Smooth muscle cell (in vitro differentiated cells): ENCODE measurements around the gene AMPH. TPM values are rescaled to one million over a fixed set of nuclear protein-coding genes. Genes with fewer than 3 reads are reported as not detected.

Source experiments
- DNase-seq: peaks from one replicate; lab custom pipeline; 2025; ENCODE audit not compliant: unreplicated experiment; lab: John Stamatoyannopoulos, UW
- H2AFZ ChIP-seq: fragments of 200-600 bp; sonication (generic); 2 replicates; pipeline ENCODE4 v1.6.0; 2016; ENCODE audit warnings: antibody characterized with exemption, low read depth, mild to moderate bottlenecking
- H3F3A ChIP-seq: fragments of 200-600 bp; sonication (generic); 2 replicates; pipeline ENCODE4 v1.6.0; 2017; ENCODE audit warnings: antibody characterized with exemption, low read depth
- H3K27ac ChIP-seq: fragments of 200-600 bp; sonication (generic); 2 replicates; pipeline ENCODE4 v1.5.1; 2016; ENCODE audit warnings: low read depth, mild to moderate bottlenecking
- H3K27me3 ChIP-seq: fragments of 200-600 bp; sonication (generic); 2 replicates; pipeline ENCODE4 v1.6.1; 2016; ENCODE audit warnings: low read depth, mild to moderate bottlenecking
- H3K36me3 ChIP-seq: fragments of 200-600 bp; sonication (generic); 2 replicates; pipeline ENCODE4 v1.5.1; 2016; ENCODE audit warnings: low read depth
- H3K4me1 ChIP-seq: fragments of 200-600 bp; sonication (generic); 2 replicates; pipeline ENCODE4 v1.5.1; 2016; ENCODE audit warnings: low read depth
- H3K4me2 ChIP-seq: fragments of 200-600 bp; sonication (generic); 2 replicates; pipeline ENCODE4 v1.6.0; 2016; ENCODE audit warnings: mild to moderate bottlenecking
- H3K4me3 ChIP-seq: fragments of 200-600 bp; sonication (generic); 2 replicates; pipeline ENCODE4 v1.5.1; 2016; ENCODE audit warnings: mild to moderate bottlenecking
- H3K79me2 ChIP-seq: fragments of 200-600 bp; sonication (generic); 2 replicates; pipeline ENCODE4 v1.6.0; 2016; ENCODE audit warnings: low read depth, mild to moderate bottlenecking
- H3K9ac ChIP-seq: fragments of 200-600 bp; sonication (generic); 2 replicates; pipeline ENCODE4 v1.6.0; 2016; ENCODE audit warnings: low read depth
- H3K9me3 ChIP-seq: fragments of 200-600 bp; sonication (generic); replicated peaks from 2 replicates; pipeline ENCODE4 v1.5.1; 2016; ENCODE audit warnings: low read depth
- H4K20me1 ChIP-seq: fragments of 200-600 bp; sonication (generic); 2 replicates; pipeline ENCODE4 v1.6.0; 2016; ENCODE audit warnings: low read depth
- WGBS: methylation state at CpG from one replicate; pipeline ENCODE4 v1.1.7; 2016; ENCODE audit warnings: low lambda C conversion rate; 5-methylcytosine and 5-hydroxymethylcytosine counted together
- polyA plus RNA-seq: library from polyadenylated mRNA; unstranded; fragments of >200 nt; fragmentation: Nextera tagmentation; extraction: Ambion mirVana; gene quantifications from 2 replicates; pipeline ENCODE4 v1.2.1, GENCODE V29; 2016
- total RNA-seq: library from RNA; depleted of rRNA; stranded (reverse); fragments of >200 nt; gene quantifications from 2 replicates; pipeline ENCODE4 v1.2.3, GENCODE V29; 2014
- TF ChIP-seq, protein P1 (sequence below): fragments of 200-600 bp; sonication (generic); IDR thresholded peaks from 2 replicates; pipeline ENCODE4 v1.5.1; 2017; ENCODE audit warnings: borderline replicate concordance, mild to moderate bottlenecking, antibody characterized with exemption; ENCODE audit not compliant: insufficient read depth, poor library complexity, severe bottlenecking

The AMPH gene
- total and polyA plus RNA-seq, 2 experiments from 2014 or later = 1.6 to 2.4 TPM

DNA sequence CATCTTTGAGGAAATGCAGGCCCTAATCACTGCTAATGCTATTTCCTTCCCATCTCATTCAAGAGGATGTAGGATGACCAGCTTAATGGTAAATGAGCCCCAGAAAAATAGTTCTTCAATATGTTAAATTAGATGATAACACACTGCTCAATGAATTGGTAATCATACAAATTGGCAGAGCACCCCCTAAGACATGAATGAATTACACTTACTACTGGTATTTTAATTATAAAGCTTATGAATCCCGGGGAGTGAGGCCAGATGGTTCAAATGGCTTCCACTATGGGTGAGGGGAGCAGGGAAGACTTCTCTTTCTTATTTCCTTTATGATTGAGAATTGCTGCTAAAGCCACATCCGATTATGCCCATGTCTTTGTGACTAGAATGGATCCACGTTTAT, 198.5 kb downstream of the AMPH start:
- Histone ChIP-seq H3K4me3 (no peak overlapping the region), H4K20me1 (no peaks in the 10 kb centered on the region), H3K36me3 (no peaks in the 10 kb centered on the region), H3F3A (no peaks in the 10 kb centered on the region), H3K9me3 (no peaks in the 10 kb centered on the region), H2AFZ (no peak overlapping the region), H3K27ac (no peak overlapping the region), H3K27me3 (no peaks in the 10 kb centered on the region), H3K4me1 (no peaks in the 10 kb centered on the region), H3K9ac (no peak overlapping the region), H3K4me2 (no peak overlapping the region), H3K79me2 (no peaks in the 10 kb centered on the region)
- WGBS = 84% methylated on average over 3 of the region's 3 CpGs
- TF ChIP-seq, protein P1, sequence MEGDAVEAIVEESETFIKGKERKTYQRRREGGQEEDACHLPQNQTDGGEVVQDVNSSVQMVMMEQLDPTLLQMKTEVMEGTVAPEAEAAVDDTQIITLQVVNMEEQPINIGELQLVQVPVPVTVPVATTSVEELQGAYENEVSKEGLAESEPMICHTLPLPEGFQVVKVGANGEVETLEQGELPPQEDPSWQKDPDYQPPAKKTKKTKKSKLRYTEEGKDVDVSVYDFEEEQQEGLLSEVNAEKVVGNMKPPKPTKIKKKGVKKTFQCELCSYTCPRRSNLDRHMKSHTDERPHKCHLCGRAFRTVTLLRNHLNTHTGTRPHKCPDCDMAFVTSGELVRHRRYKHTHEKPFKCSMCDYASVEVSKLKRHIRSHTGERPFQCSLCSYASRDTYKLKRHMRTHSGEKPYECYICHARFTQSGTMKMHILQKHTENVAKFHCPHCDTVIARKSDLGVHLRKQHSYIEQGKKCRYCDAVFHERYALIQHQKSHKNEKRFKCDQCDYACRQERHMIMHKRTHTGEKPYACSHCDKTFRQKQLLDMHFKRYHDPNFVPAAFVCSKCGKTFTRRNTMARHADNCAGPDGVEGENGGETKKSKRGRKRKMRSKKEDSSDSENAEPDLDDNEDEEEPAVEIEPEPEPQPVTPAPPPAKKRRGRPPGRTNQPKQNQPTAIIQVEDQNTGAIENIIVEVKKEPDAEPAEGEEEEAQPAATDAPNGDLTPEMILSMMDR = no peak
- DNase-seq = no peak

DNA sequence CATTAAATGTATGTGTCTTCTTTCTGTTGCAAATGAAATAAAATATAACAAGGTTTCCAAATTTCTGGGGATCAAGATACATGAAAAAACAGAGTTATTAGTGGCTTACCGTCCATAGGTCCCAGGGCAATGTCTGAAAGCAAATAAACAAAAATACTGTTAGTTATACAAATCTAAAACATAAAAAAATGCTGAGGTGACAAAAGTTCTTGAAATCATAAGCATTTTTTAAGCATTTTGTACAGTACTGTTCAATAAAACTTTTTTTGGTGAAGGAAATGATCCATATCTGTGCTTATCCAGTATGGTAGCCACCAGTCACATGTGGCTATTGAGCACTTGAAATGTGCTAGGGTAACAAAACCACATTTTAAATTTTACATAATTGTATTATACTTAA, 199.1 kb downstream of the AMPH start:
- H3K36me3 ChIP-seq = no peaks in the 10 kb centered on the region
- no peaks in the 10 kb centered on the region for H3K27me3 ChIP-seq
- no peaks in the 10 kb centered on the region for H3K4me1 ChIP-seq
- no peaks in the 10 kb centered on the region for H4K20me1 ChIP-seq
- DNase-seq = no peak
- no peaks in the 10 kb centered on the region for H3F3A ChIP-seq
- H3K79me2 ChIP-seq = no peaks in the 10 kb centered on the region
- no peak overlapping the region for H3K9ac ChIP-seq
- H3K4me2 ChIP-seq = no peak overlapping the region
- no peak overlapping the region for H2AFZ ChIP-seq
- WGBS = 91% methylated on average over 1 of the region's 1 CpG
- H3K27ac ChIP-seq = no peak overlapping the region
- no peak overlapping the region for H3K4me3 ChIP-seq
- TF ChIP-seq, protein P1 = no peak
- H3K9me3 ChIP-seq = no peaks in the 10 kb centered on the region

DNA sequence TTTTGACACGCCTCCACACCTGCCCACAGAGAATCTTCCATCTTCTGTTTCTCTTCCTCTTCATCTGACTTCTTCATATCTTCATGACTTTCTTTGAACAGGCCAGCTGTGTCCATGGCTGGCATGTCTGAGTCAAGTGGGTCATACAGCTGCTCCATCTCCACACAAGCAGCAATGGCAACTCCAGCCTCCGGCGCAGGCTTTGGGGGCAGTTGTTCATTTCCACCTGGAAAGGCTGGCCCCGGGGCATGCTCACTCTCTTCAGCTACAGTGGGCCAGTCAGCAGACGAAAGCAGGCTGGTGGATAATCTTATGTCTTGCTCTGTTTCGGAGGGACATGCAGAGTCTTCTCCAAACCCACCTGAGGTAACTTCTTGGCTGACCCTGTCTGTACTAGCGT, 202.1 kb downstream of the AMPH start:
- H3K27me3 ChIP-seq = no peaks in the 10 kb centered on the region
- H3K4me2 ChIP-seq = no peak overlapping the region
- 92% methylated on average over 7 of the region's 7 CpGs for WGBS
- DNase-seq = no peak
- no peaks in the 10 kb centered on the region for H4K20me1 ChIP-seq
- no peaks in the 10 kb centered on the region for H3K9me3 ChIP-seq
- H3K27ac ChIP-seq = no peak overlapping the region
- no peaks in the 10 kb centered on the region for H3F3A ChIP-seq
- no peaks in the 10 kb centered on the region for H3K4me1 ChIP-seq
- H3K79me2 ChIP-seq = no peaks in the 10 kb centered on the region
- H2AFZ ChIP-seq = no peak overlapping the region
- H3K4me3 ChIP-seq = no peak overlapping the region
- H3K36me3 ChIP-seq = no peaks in the 10 kb centered on the region
- TF ChIP-seq, protein P1 = no peak
- no peak overlapping the region for H3K9ac ChIP-seq

DNA sequence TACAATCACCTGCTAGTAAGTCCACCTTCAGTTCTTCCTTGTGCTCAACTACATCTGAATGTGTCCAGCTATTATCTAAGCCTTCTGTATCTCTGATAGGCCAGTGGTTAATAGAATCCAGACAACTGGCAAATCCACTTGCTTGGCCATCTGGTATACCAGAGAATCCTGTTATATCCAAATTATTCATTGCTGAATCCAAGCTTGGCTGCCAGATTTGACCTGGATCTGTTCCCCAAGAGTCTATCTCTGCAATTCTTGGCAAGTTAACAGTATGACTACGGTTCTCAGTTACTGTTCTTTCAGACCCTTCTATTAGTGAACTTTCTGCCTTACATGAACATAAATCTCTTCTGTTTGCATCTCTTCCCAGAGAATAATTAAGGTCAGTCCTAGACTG, 203.1 kb downstream of the AMPH start:
- 93% methylated on average over 1 of the region's 1 CpG for WGBS
- Histone ChIP-seq H3K9me3 (no peaks in the 10 kb centered on the region), H3K4me3 (no peak overlapping the region), H4K20me1 (no peaks in the 10 kb centered on the region), H3K27ac (no peak overlapping the region), H3F3A (no peaks in the 10 kb centered on the region), H3K36me3 (no peaks in the 10 kb centered on the region), H3K79me2 (no peaks in the 10 kb centered on the region), H3K9ac (no peak overlapping the region), H3K4me1 (no peaks in the 10 kb centered on the region), H3K27me3 (peaks cover 2% of the 10 kb centered on the region), H2AFZ (no peak overlapping the region), H3K4me2 (no peak overlapping the region)
- DNase-seq = no peak
- TF ChIP-seq, protein P1 = no peak
